GM19468 (cell line): ENCODE data around the gene PHF24.
"Not testable (repeated sequence)": the region's sequence is repeated elsewhere in the genome, so short reads cannot be mapped to it uniquely, and the experiment has no call there.

Experiments
- ATAC-seq: cut with Tn5 transposase; IDR thresholded peaks from one replicate; pipeline ENCODE4 v1.9.1; 2021; ENCODE audit warnings: mild to moderate bottlenecking, moderate library complexity, moderate number of reproducible peaks; ENCODE audit not compliant: unreplicated experiment; ENCODE audit errors: extremely low read depth

The PHF24 gene

DNA sequence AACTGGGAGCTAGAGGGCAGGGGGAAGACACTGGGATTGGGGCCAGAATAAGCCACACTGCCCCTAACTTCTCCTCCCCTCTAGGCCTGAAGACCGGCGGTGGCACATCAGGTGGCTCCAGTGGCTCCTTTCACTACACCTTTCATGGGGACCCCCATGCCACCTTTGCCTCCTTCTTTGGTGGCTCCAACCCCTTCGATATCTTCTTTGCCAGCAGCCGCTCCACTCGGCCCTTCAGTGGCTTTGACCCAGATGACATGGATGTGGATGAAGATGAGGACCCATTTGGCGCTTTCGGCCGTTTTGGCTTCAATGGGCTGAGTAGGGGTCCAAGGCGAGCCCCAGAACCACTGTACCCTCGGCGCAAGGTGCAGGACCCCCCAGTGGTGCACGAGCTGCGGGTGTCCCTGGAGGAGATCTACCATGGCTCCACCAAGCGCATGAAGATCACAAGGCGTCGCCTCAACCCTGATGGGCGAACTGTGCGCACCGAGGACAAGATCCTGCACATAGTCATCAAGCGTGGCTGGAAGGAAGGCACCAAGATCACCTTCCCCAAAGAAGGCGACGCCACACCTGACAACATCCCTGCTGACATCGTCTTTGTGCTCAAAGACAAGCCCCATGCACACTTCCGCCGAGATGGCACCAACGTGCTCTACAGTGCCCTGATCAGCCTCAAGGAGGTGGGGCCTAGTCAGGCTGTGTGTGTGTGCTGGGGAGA is 38.3 kb downstream of the PHF24 start:
- no peak for ATAC-seq

DNA sequence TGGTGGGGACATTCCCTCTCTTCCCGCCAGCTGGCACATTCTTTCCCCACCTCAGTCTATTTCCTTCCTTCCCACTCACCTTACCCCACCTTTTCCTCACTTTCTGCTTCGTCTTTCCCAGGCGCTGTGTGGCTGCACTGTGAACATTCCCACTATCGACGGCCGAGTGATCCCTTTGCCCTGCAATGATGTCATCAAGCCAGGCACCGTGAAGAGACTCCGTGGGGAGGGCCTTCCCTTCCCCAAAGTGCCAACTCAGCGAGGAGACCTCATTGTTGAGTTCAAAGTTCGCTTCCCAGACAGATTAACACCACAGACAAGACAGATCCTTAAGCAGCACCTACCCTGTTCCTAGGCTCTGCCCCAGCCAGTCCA is 38.8 kb downstream of the PHF24 start:
- no peak for ATAC-seq

DNA sequence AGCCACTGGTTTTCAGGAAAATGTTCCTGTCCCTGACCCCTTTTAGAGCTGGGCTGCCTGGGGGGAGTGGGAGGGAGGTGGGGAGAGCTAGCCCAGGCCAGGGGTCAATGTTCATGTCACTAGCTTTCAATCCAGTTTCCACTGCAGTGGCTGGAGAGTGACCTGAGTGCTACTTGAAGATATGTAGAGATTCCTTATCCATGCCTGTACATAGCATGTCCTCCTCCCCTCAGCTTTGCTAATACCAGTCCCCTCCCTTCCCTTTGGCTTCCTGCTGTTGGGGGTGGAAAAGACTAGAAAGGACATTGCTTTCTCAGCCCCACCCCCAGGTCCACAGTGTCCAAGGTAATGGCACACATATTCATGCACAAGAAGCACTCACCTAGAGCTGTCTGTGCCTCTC is 39.3 kb downstream of the PHF24 start:
- ATAC-seq, result no peak

DNA sequence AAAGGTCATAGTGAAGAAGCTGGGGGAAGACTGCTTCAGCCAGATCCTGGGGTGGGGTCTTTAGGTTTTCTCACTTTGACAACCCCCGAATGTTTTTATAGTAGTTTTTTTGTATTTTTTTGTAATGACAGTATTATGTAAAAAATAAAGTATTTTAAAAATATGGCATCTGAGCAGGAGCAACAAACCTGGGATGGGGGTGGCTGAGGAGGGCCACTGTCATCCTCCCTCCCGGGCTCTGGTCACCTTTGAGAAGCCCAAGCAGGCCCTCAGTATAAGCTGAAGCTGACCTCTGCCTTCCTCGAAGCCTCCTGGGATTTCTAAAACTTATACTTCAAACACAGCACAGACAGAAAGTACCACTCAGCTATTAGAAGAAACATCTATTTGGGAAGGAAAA is 40.2 kb downstream of the PHF24 start:
- ATAC-seq, result no peak

DNA sequence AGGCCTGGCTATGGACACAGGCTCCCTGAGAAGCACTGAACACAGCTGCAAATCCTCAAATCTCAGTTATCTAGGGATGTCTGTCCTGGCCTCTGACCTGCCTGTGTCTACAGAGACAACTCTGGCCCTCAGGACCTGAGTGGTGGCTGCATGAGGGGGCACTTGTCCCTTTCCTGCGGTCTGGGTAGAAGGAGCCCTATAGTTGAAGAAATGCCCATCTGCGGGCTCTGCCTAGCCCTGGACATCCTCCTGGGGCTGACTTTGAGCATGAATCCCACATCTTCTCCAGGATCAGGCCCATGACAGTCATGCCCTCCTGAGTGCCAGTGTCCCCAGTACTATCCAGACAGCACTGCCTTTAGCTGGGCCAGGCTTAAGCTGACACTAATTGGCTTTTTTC is 41.5 kb downstream of the PHF24 start:
- ATAC-seq, result no peak

DNA sequence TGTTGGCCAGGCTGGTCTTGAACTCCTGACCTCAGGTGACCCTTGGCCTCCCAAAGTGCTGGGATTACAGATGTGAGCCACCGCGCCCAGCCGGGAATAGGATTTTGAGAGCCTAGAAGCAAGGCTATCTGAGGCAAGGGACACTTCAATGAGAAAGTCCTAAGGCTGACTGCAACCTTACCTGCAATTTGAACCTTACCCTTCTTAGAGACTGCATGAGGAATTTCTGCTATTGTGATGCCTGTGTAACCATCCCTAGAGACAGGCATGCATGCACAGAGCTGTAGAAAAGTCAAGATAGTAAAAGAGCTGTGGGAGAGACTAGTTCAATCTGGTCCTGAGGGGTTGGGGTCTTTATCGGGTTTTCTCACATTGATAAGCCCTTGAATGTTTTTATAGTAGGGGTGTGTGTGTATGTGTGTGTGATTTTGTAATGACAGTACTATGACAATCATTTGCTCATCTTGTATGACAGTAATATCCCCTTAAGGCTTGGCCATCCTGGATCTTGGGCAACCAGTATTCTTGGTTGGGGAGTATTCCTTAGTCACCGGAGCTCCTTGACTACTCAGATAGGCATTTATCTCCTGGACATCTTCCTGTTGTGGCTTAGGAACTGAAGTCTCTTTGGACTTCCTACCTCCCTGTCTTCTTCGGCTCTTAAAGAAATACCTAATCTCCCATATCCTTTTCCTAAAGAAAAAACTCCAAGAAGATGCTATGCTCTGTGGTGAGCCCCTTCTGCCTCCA is 42.6 kb downstream of the PHF24 start:
- ATAC-seq, result no peak

DNA sequence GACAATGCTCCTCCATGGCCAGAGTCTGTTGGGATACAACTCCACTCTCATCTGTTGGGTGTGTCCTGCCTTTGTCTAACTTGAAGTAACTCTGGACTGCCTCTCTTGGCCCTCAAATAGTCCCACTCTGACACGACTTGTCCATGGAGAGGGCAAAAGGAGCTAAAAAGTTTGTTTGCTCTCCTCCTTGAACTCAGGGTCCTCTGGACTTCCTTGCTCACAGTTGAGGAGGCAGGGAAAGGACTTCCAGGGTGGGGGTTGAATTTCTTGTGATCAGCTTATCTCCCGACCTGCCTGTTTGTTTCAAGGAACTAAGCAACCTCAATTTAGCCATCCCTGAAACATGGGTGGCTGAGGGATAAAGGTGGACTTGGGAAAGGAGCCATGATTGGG is 43.2 kb downstream of the PHF24 start:
- no peak for ATAC-seq

DNA sequence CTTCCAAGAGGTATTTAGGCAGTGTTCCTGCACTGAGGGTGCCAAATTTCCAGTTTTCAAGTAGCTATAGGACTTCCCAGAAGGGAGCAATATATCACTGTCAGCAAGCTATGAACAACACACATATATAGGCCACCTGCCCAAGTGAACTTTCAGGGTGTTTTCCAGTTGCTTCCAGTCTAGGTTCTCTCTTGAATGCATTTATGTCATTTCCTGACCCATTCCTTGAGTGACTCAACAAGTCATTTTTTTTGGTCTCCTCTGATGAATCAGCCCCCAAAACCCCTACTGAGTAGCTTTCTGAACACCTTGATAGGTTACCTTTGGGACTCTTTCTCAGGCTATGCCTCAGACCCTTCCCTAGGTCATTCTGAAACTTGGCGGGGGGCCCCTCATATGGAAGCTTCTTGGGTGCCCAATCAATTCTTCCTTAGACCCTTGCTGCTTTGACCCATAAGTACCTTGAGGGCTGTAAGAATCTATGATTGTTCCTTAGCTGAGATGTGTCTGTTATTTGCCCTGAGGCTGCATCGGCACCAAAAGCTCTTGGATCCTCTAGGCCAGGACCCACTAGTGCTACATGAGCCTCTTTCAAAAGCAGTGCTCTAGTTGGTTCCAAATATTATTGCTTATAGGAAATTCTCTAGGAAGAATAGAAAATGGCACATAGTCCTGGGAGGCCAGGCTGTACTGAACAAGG is 43.9 kb downstream of the PHF24 start:
- no peak for ATAC-seq

DNA sequence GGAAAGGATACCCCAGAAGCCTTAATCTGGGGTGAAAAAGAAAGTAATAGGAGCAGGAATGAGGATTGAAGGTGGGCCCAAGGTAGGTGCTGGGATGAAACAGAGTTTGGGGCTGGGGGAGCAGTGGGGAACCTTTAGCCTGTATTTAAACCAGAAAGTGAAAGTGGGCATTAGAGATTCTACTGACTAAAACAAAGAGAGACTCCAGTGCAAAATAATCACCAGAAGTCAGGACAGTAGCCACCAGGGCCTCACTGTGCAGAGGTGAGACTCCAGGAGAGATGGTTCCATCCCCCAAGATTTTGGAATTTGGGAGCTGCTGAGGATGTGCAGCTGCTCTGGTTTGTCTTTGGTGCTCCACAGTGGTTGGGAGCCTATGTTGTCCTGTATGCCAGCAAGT is 44.5 kb downstream of the PHF24 start:
- ATAC-seq, result no peak

DNA sequence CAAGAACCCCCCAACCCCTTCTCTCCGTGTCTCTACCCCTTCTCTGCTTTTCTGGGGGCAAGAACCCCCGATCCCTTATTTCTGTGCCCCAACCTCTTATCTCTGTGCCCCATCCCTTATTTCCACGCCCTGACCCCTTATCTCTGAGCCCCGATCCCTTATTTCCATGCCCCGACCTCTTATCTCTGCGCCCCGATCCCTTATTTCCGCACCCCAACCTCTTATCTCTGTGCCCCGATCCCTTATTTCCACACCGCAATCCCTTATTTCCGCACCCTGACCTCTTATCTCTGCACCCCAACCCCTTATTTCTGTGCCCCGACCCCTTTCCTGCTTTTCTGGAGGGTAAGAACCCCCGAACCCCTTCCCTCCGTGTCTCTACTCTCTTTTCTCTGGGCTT is 46.2 kb downstream of the PHF24 start:
- ATAC-seq, result not testable (repeated sequence)

DNA sequence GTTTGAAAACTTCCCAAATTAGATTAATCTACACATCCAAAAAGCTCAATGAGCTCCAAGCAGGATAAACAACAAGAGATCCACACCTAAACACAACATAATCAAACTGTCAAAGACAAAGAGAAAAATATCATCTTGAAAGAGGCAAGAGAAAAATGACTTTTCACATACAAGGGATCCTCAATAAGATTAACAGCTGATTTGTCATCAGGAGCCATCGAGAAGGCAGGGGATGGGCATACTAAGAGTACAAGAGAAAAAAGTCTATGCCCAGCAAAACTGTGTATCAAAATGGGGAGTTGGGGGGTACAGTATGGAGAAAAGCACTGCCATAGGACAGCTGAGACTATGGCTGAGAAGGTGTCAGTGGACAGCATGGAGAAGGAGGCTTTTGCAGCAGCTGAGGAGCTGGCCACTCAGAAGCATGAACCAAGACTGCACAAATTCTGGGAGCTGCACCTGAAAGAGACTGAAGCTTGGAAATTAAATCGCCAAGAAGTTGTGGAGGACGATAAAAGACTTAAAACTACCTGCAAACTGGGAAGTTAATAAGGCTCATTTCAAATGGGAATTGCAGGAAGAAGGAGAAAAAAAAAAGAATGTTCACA is 52.4 kb downstream of the PHF24 start:
- no peak for ATAC-seq

DNA sequence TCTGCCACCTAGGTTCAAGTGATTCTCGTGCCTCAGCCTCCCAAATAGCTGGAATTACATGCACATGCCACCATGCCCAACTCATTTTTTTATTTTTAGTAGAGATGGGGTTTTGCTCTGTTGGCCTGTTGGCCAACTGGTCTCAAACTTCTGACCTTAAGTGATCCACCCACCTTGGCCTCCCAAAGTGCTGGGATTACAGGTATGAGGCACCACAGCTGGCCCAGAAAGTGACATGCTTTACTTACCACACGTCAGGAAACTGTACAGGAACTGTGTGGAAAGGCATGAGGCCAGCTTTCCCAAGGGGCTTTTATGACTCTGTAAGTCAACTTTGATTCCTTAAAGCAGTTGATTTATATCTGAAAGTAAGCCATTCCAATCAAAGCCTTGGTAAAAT is 56.4 kb downstream of the PHF24 start:
- ATAC-seq, result no peak

DNA sequence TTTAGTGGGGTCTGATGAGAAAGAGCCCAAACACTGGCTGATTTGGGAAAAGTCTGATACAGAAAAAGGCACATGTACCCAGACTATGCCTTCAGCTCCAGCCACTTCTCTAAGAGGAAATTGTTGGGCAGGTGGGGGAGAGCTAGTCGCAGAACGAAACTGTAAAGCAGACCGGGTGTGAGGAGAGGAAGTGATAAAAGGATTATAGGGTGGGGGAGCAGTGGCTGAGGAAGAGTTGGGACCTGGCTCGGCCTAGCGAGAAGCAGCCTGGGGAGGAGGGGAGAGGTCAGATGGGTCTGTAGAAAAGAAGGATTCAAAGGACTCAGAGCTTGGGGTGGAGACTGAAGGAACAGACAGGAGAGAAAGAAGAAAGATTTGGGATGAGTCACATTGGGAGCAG is 65.4 kb downstream of the PHF24 start:
- ATAC-seq, result not testable (repeated sequence)

DNA sequence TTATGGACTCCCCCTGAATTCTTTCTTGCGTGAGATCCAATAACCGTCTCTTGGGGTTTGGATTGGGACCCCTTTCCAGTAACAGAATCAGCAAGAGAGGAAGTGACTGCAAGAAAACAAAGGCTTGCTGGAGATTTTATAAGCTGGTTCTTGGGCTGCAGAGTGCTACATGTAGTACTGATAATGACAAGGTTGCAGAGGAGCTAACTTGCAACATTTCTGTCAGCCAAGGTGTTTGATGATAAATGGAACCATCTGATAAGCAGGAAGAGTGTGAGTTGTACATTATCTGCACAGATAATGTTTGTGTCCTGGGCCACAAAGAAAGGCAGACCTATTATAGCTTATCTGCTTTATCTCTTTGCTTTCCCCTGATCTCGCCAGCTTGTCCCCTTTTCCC is 68.6 kb downstream of the PHF24 start:
- ATAC-seq, result no peak

DNA sequence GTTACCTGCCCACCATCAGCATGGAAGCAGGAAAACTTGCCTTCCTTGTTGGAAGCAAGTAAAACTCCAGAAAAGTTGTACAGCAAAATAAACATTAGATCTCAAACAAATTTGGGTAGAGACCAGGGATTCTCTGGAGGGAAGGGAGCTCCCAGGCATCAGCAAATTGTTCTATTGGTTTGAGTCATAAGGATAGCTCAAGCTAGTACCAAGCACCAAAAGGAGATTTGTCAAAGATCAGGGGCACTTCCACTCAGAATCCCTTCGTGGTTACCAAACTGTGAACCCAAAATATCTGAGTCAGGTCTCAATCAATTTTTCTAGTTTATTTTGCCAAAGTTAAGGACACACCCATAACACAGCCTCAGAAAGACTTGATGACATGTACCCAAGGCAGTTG is 69.3 kb downstream of the PHF24 start:
- no peak for ATAC-seq

DNA sequence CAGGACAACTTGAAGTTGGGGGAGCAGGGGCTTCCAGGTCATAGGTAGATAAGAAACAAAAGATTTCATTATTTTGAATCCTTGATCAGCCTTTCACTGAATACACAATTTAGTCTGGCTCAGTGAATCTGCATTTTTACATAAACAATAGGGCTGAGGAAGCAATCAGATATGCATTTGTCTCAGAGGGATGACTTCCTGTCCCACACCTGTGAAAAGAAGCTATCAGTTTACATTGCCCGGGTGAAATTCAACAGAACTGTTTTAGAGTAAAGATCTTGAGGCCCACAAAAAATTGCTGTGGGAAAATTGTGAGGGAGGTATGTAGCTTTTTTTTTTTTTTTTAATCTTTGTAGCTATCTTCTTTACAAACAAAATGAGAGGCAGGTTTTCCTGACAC is 69.8 kb downstream of the PHF24 start:
- ATAC-seq, result no peak

DNA sequence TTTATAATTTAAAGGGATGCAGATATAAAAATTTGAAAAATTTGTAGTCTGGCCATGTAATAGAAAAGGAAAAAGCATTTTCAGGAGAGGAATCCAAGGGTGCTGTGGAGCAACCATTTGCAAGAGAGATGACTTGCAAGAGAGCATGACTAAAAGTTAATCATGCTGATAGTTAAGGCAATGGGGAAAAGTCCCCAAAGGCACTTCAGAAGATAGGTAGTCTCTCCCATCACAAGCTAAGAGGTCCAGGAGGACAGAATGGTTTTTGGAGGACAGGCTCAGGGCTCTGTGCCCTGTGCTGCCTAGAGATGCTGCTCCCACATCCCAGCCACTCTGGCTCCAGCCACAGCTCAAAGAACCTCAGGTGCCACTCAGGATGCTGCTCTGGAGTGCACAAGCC is 70.3 kb downstream of the PHF24 start:
- no peak for ATAC-seq

DNA sequence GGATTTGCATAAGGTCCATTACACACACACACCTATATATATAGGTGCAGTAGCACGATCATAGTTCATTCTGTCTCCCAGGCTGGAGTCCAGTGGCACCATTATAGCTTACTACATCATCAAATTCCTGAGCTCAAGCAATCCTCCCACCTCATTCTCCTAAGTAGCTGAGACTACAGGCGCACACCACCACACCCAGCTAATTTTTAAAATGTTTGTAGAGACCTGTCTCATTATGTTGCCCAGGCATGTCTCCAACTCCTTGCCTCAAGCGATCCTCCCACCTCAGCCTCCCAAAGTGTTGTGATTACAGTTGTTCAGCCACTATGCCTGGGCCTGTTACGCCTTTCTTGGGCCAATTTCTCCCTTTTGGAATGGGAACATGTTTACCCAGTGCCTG is 71.2 kb downstream of the PHF24 start:
- ATAC-seq, result no peak

DNA sequence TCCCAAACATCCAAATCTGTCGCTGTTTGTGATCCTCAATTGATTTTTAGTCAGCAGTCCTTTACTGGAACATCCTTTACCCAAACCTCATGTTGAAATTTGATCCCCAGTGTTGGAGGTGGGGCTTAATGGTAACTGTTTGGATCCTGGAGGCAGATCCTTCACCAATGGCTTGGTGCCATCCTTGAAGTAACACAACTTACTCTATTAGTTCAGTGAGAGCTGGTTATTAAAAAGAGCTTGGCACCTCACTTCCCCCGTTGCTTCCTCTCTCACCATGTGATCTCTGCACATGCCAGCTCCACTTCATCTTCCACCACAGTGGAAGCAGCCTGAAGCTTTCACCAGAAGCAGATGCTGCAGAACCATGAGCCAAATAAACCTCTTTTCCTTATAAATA is 71.8 kb downstream of the PHF24 start:
- no peak for ATAC-seq
